HTR-8/SVneo (cell line): ENCODE results near the gene FAM76A.
"Not testable (repeated sequence)": the region's sequence is repeated elsewhere in the genome, so short reads cannot be mapped to it uniquely, and the experiment has no call there.

ENCODE experiments used
- DNase-seq: peaks from one replicate; pipeline ENCODE4 v3.0.0; 2011; ENCODE audit warnings: low spot score, mixed read lengths; ENCODE audit not compliant: insufficient read length
- FAIRE-seq: peaks from 2 replicates; lab custom pipeline; 2011; peaks lifted over from hg19 to GRCh38; lab: Jason Lieb, UNC

The FAM76A gene

GRCh38 chr1:27773826-27774445 lies 48.2 kb downstream of the FAM76A start:
- no peak for FAIRE-seq
- peak; percentile 9 for DNase-seq

- FAIRE-seq (no peak), DNase-seq (no peak)
These were observed 48.9 kb downstream of the FAM76A start for GRCh38 chr1:27774654-27775053.

GRCh38 chr1:27775336-27775735 lies 49.6 kb downstream of the FAM76A start:
- DNase-seq: not testable (repeated sequence)

GRCh38 chr1:27776276-27776675 lies 50.5 kb downstream of the FAM76A start:
- FAIRE-seq, DNase-seq: not testable (repeated sequence)

More at GRCh38 chr1:27775336-27775735, 49.6 kb downstream of the FAM76A start:
- FAIRE-seq: not testable (repeated sequence)

- FAIRE-seq (no peak), DNase-seq (no peak)
These were observed 52.3 kb downstream of the FAM76A start for GRCh38 chr1:27778056-27778455.

- no peak for DNase-seq
- FAIRE-seq: no peak
These were observed 53.4 kb downstream of the FAM76A start for GRCh38 chr1:27779122-27779521.

GRCh38 chr1:27782950-27783349 lies 57.2 kb downstream of the FAM76A start:
- FAIRE-seq (no peak), DNase-seq (no peak)

GRCh38 chr1:27784700-27785099 lies 58.9 kb downstream of the FAM76A start:
- FAIRE-seq (no peak), DNase-seq (no peak)

GRCh38 chr1:27785781-27786455 lies 60.2 kb downstream of the FAM76A start:
- DNase-seq: no peak
- no peak for FAIRE-seq

- FAIRE-seq: no peak
- DNase-seq: no peak
These were observed 62.1 kb downstream of the FAM76A start for GRCh38 chr1:27787895-27788294.

- DNase-seq (peak; percentile 20), FAIRE-seq (no peak)
These were observed 63.8 kb downstream of the FAM76A start for GRCh38 chr1:27789540-27790041.

- FAIRE-seq, DNase-seq: not testable (repeated sequence)
These were observed 64.5 kb downstream of the FAM76A start for GRCh38 chr1:27790270-27790669.

- DNase-seq: no peak
- no peak for FAIRE-seq
These were observed 69.8 kb downstream of the FAM76A start for GRCh38 chr1:27795601-27796000.

GRCh38 chr1:27804791-27805190 lies 79.0 kb downstream of the FAM76A start:
- DNase-seq: no peak
- no peak for FAIRE-seq

GRCh38 chr1:27806758-27807157 lies 81.0 kb downstream of the FAM76A start:
- DNase-seq (no peak), FAIRE-seq (no peak)

GRCh38 chr1:27807385-27807784 lies 81.6 kb downstream of the FAM76A start:
- no peak for DNase-seq
- FAIRE-seq: no peak

GRCh38 chr1:27808131-27808530 lies 82.4 kb downstream of the FAM76A start:
- not testable (repeated sequence) for FAIRE-seq, DNase-seq

- FAIRE-seq: no peak
- DNase-seq: no peak
These were observed 84.1 kb downstream of the FAM76A start for GRCh38 chr1:27809883-27810282.

GRCh38 chr1:27811741-27812500 lies 86.2 kb downstream of the FAM76A start:
- FAIRE-seq (no peak), DNase-seq (no peak)
